Mucosa of descending colon (tissue), 3 donors: ENCODE results near the gene PLEKHG7. TPM values are rescaled to one million over a fixed set of nuclear protein-coding genes. Genes with fewer than 3 reads are reported as not detected.
"Not testable (repeated sequence)": the region's sequence is repeated elsewhere in the genome, so short reads cannot be mapped to it uniquely, and the experiment has no call there.

ENCODE experiments used
- ATAC-seq: fragments of 200-7000 bp; cut with Tn5 transposase; one replicate; pipeline ENCODE4 v1.9.1; 2020; ENCODE audit warnings: mild to moderate bottlenecking, moderate library complexity
- DNase-seq, 3 donors: peaks; one replicate each; pipeline ENCODE4 v3.0.0-alpha.2; 2020
- H3K36me3 ChIP-seq: fragments of 200-600 bp; one replicate; pipeline ENCODE4 v1.8.0; 2021; ENCODE audit warnings: low read depth, mild to moderate bottlenecking
- H3K4me1 ChIP-seq: fragments of 200-600 bp; one replicate; pipeline ENCODE4 v1.8.0; 2021; ENCODE audit warnings: low read depth, mild to moderate bottlenecking
- H3K4me3 ChIP-seq: fragments of 200-600 bp; one replicate; pipeline ENCODE4 v1.8.0; 2021; ENCODE audit warnings: mild to moderate bottlenecking
- H3K9me3 ChIP-seq: fragments of 200-600 bp; one replicate; pipeline ENCODE4 v1.8.0; 2021; ENCODE audit warnings: mild to moderate bottlenecking
- intact Hi-C, 2 donors: fragments of 100-400 bp; cut with DNase I in 1 of 2; cut with micrococcal nuclease in 1 of 2; formaldehyde crosslinking; loops; one replicate each; pipeline versions ENCODE4 v1.11.0 to v1.11.1; 2022; cut with DNase I, micrococcal nuclease
- total RNA-seq, 3 donors: library from RNA; stranded (reverse); fragmentation: NEBNext Ultra II Directional in 2 of 3; extraction: Animal tissue kit (Norgen Biotek cat#: 25700) in 2 of 3; gene quantifications; one replicate each; pipeline versions ENCODE4 v1.2.1 to v1.2.4, GENCODE V29; 2021 to 2023
- TF ChIP-seq, protein P1 (sequence below): fragments of 200-600 bp; IDR thresholded peaks from one replicate; pipeline ENCODE4 v1.8.0; 2022; ENCODE audit warnings: antibody characterized with exemption, mild to moderate bottlenecking
- donor health status: DM: no; HTN: no; CAD: no; lungs with moderate emphysema.
- donor health status: DM: no; HTN: no; CAD: no.
- donor health status: DM: no; HTN: yes; CAD: no.

PLEKHG7 gene
- total RNA-seq, 3 donors from 2014 or later, result 1.2 to 2.7 (median 1.3) TPM

DNA sequence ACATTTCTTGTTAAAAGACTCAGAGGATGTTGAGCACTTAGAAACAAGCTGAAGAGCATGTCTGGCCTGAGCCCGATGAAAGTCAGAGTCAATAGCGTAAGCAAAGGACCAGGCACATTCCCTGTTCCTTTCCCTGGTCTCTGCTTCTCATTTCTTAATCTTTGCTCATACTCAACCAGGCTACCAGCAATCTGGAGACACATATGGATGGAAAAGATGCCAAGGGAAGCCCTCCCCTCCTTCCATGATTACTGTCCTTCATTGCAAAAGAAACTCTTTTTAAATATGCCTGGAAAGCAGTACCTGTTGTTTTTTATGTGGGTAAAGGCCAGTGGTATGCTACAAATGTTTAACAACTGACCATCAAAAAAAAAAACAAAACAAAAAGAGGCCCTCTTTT, 44.2 kb upstream of the PLEKHG7 start:
- ATAC-seq (no peak), DNase-seq (no peak)
- Histone ChIP-seq H3K4me1 (no peaks in the 10 kb centered on the region), H3K4me3 (no peak overlapping the region), H3K36me3 (no peaks in the 10 kb centered on the region), H3K9me3 (no peaks in the 10 kb centered on the region)
- TF ChIP-seq, protein P1, sequence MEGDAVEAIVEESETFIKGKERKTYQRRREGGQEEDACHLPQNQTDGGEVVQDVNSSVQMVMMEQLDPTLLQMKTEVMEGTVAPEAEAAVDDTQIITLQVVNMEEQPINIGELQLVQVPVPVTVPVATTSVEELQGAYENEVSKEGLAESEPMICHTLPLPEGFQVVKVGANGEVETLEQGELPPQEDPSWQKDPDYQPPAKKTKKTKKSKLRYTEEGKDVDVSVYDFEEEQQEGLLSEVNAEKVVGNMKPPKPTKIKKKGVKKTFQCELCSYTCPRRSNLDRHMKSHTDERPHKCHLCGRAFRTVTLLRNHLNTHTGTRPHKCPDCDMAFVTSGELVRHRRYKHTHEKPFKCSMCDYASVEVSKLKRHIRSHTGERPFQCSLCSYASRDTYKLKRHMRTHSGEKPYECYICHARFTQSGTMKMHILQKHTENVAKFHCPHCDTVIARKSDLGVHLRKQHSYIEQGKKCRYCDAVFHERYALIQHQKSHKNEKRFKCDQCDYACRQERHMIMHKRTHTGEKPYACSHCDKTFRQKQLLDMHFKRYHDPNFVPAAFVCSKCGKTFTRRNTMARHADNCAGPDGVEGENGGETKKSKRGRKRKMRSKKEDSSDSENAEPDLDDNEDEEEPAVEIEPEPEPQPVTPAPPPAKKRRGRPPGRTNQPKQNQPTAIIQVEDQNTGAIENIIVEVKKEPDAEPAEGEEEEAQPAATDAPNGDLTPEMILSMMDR, result no peak
- intact Hi-C loops, result no loop called here

DNA sequence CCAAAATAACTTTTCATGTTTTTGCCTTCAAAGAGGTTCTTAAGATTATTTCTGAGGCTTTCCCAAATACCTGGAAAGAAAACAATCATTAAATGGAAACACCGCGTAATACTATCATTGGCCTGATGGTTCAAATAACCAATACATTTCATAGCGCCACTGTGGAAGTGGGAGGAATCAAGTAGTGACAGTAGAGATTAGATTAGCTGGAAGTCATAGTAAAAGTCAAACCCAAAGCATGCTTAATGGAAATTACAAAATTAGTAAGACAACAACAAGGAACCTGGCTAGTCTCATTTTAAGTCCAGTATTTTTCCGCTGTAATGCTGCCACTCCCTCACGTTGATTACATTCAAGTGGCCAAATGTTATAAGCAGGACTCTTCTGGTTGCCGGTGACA, 41.5 kb upstream of the PLEKHG7 start:
- TF ChIP-seq, protein P1, result no peak
- no peak for ATAC-seq
- Histone ChIP-seq H3K4me1 (no peaks in the 10 kb centered on the region), H3K4me3 (no peak overlapping the region), H3K36me3 (no peaks in the 10 kb centered on the region), H3K9me3 (no peaks in the 10 kb centered on the region)
- intact Hi-C loops, result no loop called here
- DNase-seq, result no peak

DNA sequence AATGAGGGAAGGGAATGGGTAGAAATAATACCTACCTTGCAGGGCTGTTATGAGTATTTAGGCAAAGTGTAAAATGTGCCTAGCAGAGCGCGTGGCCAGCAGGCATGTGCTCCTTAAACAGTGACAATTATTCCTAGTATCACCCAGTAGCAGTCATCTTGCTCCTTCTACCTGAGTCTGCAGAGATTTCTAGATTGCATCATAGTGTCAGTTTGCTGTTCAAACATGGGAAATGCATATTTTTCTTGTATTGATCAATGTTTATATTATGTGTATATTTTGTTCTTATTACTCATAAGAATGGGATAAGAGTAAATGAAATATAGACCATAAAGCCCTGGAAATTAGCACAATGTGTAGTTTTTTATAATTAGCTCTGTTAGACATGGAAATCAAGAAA, 37.3 kb upstream of the PLEKHG7 start:
- Histone ChIP-seq H3K4me1 (no peaks in the 10 kb centered on the region), H3K36me3 (no peaks in the 10 kb centered on the region), H3K4me3 (no peak overlapping the region), H3K9me3 (no peaks in the 10 kb centered on the region)
- intact Hi-C loops, result no loop called here
- TF ChIP-seq, protein P1, result no peak
- no peak for ATAC-seq
- DNase-seq, result no peak

DNA sequence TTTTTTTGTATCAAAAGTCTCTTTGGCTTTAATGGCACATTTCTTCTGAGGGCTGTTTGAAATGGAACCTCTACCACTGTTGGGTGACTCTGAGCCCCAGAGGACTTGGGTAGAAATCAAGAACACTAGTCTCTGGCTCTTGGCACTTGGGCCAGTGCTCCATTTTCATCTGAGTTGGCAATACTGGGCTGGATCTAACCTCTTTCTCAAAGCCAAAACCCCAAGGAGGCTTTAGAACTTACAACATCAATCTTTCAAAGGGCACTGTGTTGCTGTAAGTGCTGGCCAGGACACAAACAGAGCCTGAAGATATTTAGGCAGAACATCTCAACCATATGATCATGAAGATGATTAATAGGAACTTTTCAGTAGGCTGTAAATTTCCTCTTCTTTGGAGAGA, 34.0 kb upstream of the PLEKHG7 start:
- TF ChIP-seq, protein P1, result no peak
- Histone ChIP-seq H3K36me3 (no peaks in the 10 kb centered on the region), H3K4me3 (no peak overlapping the region), H3K4me1 (no peaks in the 10 kb centered on the region), H3K9me3 (no peaks in the 10 kb centered on the region)
- ATAC-seq (no peak), DNase-seq (no peak)
- intact Hi-C loops, result no loop called here

DNA sequence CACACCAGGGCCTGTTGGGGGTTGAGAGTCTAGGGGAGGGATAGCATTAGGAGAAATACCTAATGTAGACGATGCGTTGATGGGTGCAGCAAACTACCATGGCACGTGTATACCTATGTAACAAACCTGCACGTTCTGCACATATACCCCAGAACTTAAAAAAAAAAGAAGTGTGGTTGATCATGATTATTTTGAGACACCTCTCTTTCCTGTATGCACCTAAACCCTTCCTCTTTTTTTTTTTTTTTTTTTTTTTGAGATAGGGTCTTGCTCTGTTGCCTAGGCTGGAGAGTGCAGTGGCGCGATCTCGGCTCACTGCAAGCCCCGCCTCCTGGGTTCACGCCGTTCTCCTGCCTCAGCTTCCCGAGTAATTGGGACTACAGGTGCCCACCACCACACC, 31.3 kb upstream of the PLEKHG7 start:
- ATAC-seq, intact Hi-C loops: not testable (repeated sequence)

DNA sequence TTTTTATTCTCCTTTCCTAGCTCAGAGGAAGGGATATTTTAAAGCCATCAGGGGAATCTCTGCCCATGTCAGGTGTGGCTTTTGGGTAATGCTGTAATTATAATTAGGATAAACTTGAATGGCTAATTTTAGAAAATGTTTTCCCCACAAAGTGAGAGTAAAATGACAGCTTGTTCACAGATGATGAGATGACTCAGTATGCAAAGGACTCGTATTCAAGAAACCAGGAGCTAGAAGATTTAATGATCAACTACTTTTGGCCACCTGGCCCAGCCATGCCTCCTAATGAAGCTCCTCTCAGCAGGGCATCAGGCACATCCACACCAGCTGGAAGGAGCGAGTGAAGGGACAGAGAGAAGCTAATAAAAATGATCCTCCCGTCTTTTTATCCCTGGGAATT, 29.0 kb upstream of the PLEKHG7 start:
- no peaks in the 10 kb centered on the region for H3K4me1 ChIP-seq
- no peaks in the 10 kb centered on the region for H3K9me3 ChIP-seq
- TF ChIP-seq, protein P1, result no peak
- no peak overlapping the region for H3K4me3 ChIP-seq
- intact Hi-C loops, result no loop called here
- no peaks in the 10 kb centered on the region for H3K36me3 ChIP-seq
- ATAC-seq, result no peak
- DNase-seq, result no peak

More for the DNA sequence above, 31.3 kb upstream of the PLEKHG7 start:
- not testable (repeated sequence) for H3K4me3 ChIP-seq, DNase-seq, H3K9me3 ChIP-seq, H3K36me3 ChIP-seq, H3K4me1 ChIP-seq
